ENCODE results near the gene AATF.

Gene AATF

GRCh38 chr17:37052450-37052849 is 103.7 kb downstream of the AATF start:
- ATAC-seq (ENCODE audit: low read depth) (no peak), DNase-seq (ENCODE audit: low spot score) (no peak)
- Histone ChIP-seq H3K4me1 (ENCODE audit: insufficient read depth, poor library complexity, severe bottlenecking) (no peaks in the 10 kb centered on the region), H3K36me3 (ENCODE audit: low read depth) (peaks cover 5% of the 10 kb centered on the region; the same call in 1 of the 2 replicates), H3K9me3 (ENCODE audit: severe bottlenecking) (no peaks in the 10 kb centered on the region), H3K4me3 (ENCODE audit: severe bottlenecking) (no peak overlapping the region), H3K27me3 (ENCODE audit: insufficient read depth, poor library complexity, severe bottlenecking) (no peaks in the 10 kb centered on the region), H3K27ac (ENCODE audit: poor library complexity, severe bottlenecking) (no peak overlapping the region)
- no peak for TF ChIP-seq CTCF (IDR thresholded peaks at IDR 0.05; ENCODE audit: poor library complexity, severe bottlenecking)

GRCh38 chr17:37054894-37055293 is 106.1 kb downstream of the AATF start:
- Histone ChIP-seq H3K9me3 (ENCODE audit: severe bottlenecking) (no peaks in the 10 kb centered on the region), H3K36me3 (ENCODE audit: low read depth) (no peaks in the 10 kb centered on the region; the same call in 1 of the 2 replicates), H3K27me3 (ENCODE audit: insufficient read depth, poor library complexity, severe bottlenecking) (no peaks in the 10 kb centered on the region), H3K4me1 (ENCODE audit: insufficient read depth, poor library complexity, severe bottlenecking) (no peaks in the 10 kb centered on the region), H3K4me3 (ENCODE audit: severe bottlenecking) (no peak overlapping the region), H3K27ac (ENCODE audit: poor library complexity, severe bottlenecking) (no peak overlapping the region)
- ATAC-seq (ENCODE audit: low read depth) = no peak
- no peak for DNase-seq (ENCODE audit: low spot score)
- no peak for TF ChIP-seq CTCF (IDR thresholded peaks at IDR 0.05; ENCODE audit: poor library complexity, severe bottlenecking)

- no peak for ATAC-seq (ENCODE audit: low read depth)
- no peak for TF ChIP-seq CTCF (IDR thresholded peaks at IDR 0.05; ENCODE audit: poor library complexity, severe bottlenecking)
- Histone ChIP-seq H3K36me3 (ENCODE audit: low read depth) (no peaks in the 10 kb centered on the region; the same call in 1 of the 2 replicates), H3K27me3 (ENCODE audit: insufficient read depth, poor library complexity, severe bottlenecking) (no peaks in the 10 kb centered on the region), H3K27ac (ENCODE audit: poor library complexity, severe bottlenecking) (no peak overlapping the region), H3K4me3 (ENCODE audit: severe bottlenecking) (no peak overlapping the region), H3K9me3 (ENCODE audit: severe bottlenecking) (no peaks in the 10 kb centered on the region), H3K4me1 (ENCODE audit: insufficient read depth, poor library complexity, severe bottlenecking) (no peaks in the 10 kb centered on the region)
- DNase-seq (ENCODE audit: low spot score) = no peak
Observed at GRCh38 chr17:37056622-37057021, 107.9 kb downstream of the AATF start.

DNA sequence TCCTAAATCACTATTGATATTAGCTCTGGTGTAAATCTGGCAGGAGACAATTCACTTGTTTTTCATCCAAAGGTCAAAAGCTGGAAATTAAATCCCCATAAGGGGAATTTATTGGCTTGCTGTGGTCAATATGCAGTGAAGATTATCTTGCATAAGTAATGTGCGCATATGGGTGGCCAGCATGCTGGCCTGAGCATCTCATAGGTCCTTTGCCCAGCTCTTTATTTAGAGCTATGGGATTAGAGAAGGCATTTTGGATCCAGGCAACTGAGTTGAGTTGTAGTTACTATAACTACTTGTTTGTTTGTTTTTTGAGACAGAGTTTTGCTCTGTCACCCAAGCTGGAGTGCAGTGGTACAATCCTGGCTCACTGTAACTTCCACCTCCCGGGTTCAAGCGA is 110.7 kb downstream of the AATF start:
- H3K4me1 ChIP-seq (ENCODE audit: insufficient read depth, poor library complexity, severe bottlenecking) = no peaks in the 10 kb centered on the region
- H3K4me3 ChIP-seq (ENCODE audit: severe bottlenecking) = no peak overlapping the region
- no peak for ATAC-seq (ENCODE audit: low read depth)
- no peaks in the 10 kb centered on the region for H3K9me3 ChIP-seq (ENCODE audit: severe bottlenecking)
- DNase-seq (ENCODE audit: low spot score) = no peak
- H3K27me3 ChIP-seq (ENCODE audit: insufficient read depth, poor library complexity, severe bottlenecking) = no peaks in the 10 kb centered on the region
- H3K27ac ChIP-seq (ENCODE audit: poor library complexity, severe bottlenecking) = no peak overlapping the region
- no peaks in the 10 kb centered on the region; the same call in 1 of the 2 replicates for H3K36me3 ChIP-seq (ENCODE audit: low read depth)
- TF ChIP-seq CTCF (IDR thresholded peaks at IDR 0.05; ENCODE audit: poor library complexity, severe bottlenecking) = no peak

DNA sequence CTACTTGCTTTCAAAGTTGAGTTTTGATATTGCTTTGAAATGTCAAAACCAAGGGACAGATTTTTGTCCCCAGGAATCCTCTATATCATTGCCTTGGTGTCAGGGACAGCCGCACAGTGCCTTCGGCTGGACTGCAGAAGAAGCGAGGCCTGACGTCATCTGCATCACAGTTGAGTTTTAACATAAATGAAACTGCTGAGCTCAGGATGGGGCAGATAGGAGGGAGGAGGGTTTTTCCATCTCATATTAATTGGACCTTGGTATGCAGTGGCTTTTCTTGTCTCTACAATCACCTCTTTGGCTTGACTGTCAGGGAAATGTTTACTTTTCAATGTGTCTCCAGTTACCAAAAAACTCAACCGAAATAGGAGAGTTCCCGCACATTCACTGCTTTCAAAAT is 111.3 kb downstream of the AATF start:
- no peaks in the 10 kb centered on the region for H3K4me1 ChIP-seq (ENCODE audit: insufficient read depth, poor library complexity, severe bottlenecking)
- no peaks in the 10 kb centered on the region; the same call in 1 of the 2 replicates for H3K36me3 ChIP-seq (ENCODE audit: low read depth)

More for the DNA sequence above, 111.3 kb downstream of the AATF start:
- Histone ChIP-seq H3K27ac (ENCODE audit: poor library complexity, severe bottlenecking) (no peak overlapping the region), H3K4me3 (ENCODE audit: severe bottlenecking) (no peak overlapping the region), H3K27me3 (ENCODE audit: insufficient read depth, poor library complexity, severe bottlenecking) (no peaks in the 10 kb centered on the region), H3K9me3 (ENCODE audit: severe bottlenecking) (no peaks in the 10 kb centered on the region)
- ATAC-seq (ENCODE audit: low read depth) = no peak
- DNase-seq (ENCODE audit: low spot score) = no peak
- no peak for TF ChIP-seq CTCF (IDR thresholded peaks at IDR 0.05; ENCODE audit: poor library complexity, severe bottlenecking)
